IMR-90 (cell line): ENCODE data around the gene MEN1. TPM values are rescaled to one million over a fixed set of nuclear protein-coding genes. Genes with fewer than 3 reads are reported as not detected.

ENCODE experiments used
- ATAC-seq: fragments of 200-7000 bp; cut with Tn5 transposase; 2 replicates; pipeline ENCODE4 v1.9.1; 2020; ENCODE audit warnings: low read depth, mild to moderate bottlenecking, moderate library complexity
- BruUV-seq: library from RNA; stranded (reverse); fragments of 400-500 nt; replicated peaks from 2 replicates; lab custom pipeline; 2021; lab: Mats Ljungman, UMichigan
- CTCF ChIA-PET: fragments of 300-600 bp; formaldehyde crosslinking; extraction: SDS; loops from one replicate; lab custom pipeline; 2021; ENCODE audit warnings: antibody characterized with exemption; lab: Yijun Ruan, JAX
- POLR2A ChIA-PET: fragments of 300-600 bp; sonication (Branson Sonifier 250); formaldehyde crosslinking; loops from one replicate; lab custom pipeline; 2022; ENCODE audit warnings: antibody characterized with exemption; ENCODE audit not compliant: unreplicated experiment; lab: Charles Lee
- DNase-seq: peaks from one replicate; pipeline ENCODE4 v3.0.0; 2013
- H2AFZ ChIP-seq: replicated peaks from 2 replicates; pipeline ENCODE3; 2013; ENCODE audit warnings: low read length, mild to moderate bottlenecking; ENCODE audit not compliant: poor library complexity
- H2AK5ac ChIP-seq: 2 replicates; pipeline ENCODE4 v1.6.1; 2013; ENCODE audit warnings: low read depth, low read length, inconsistent platforms
- H2AK9ac ChIP-seq: replicated peaks from 2 replicates; pipeline ENCODE3; 2013; ENCODE audit warnings: mild to moderate bottlenecking, low read depth, low read length, moderate library complexity; ENCODE audit not compliant: poor library complexity
- H2BK120ac ChIP-seq: 2 replicates; pipeline ENCODE4 v1.6.1; 2013; ENCODE audit warnings: low read depth, low read length, inconsistent platforms
- H2BK15ac ChIP-seq: 3 replicates; pipeline ENCODE4 v1.6.1; 2013; ENCODE audit warnings: low read depth, low read length, inconsistent platforms
- H2BK20ac ChIP-seq: 2 replicates; pipeline ENCODE4 v1.6.1; 2013; ENCODE audit warnings: low read depth, mild to moderate bottlenecking, inconsistent platforms, low read length, moderate library complexity
- H2BK5ac ChIP-seq: 2 replicates; pipeline ENCODE4 v1.6.1; 2013; ENCODE audit warnings: mild to moderate bottlenecking, low read depth, low read length, inconsistent platforms; ENCODE audit not compliant: poor library complexity, severe bottlenecking
- H3K14ac ChIP-seq: replicated peaks from 2 replicates; pipeline ENCODE4 v1.6.1; 2013; ENCODE audit warnings: low read depth, low read length, inconsistent platforms
- H3K18ac ChIP-seq: 2 replicates; pipeline ENCODE4 v1.6.1; 2013; ENCODE audit warnings: low read depth, low read length, control low read depth
- H3K23ac ChIP-seq: 2 replicates; pipeline ENCODE4 v1.6.1; 2013; ENCODE audit warnings: low read depth, low read length, inconsistent platforms
- H3K27ac ChIP-seq: 2 replicates; pipeline ENCODE4 v1.5.1; 2013; ENCODE audit warnings: mild to moderate bottlenecking, control low read depth, low read length; ENCODE audit not compliant: insufficient read depth
- H3K27me3 ChIP-seq: 2 replicates; pipeline ENCODE4 v1.6.1; 2013; ENCODE audit warnings: low read length; ENCODE audit not compliant: control insufficient read depth, insufficient read depth
- H3K36me3 ChIP-seq: 2 replicates; pipeline ENCODE4 v1.6.1; 2013; ENCODE audit warnings: low read length, mixed read lengths; ENCODE audit not compliant: control insufficient read depth, insufficient read depth
- H3K4ac ChIP-seq: 2 replicates; pipeline ENCODE4 v1.6.1; 2013; ENCODE audit warnings: low read depth, low read length, inconsistent platforms
- H3K4me1 ChIP-seq: 2 replicates; pipeline ENCODE4 v1.6.1; 2013; ENCODE audit warnings: low read length, mixed read lengths; ENCODE audit not compliant: control insufficient read depth, insufficient read depth
- H3K4me2 ChIP-seq: 2 replicates; pipeline ENCODE4 v1.6.1; 2013; ENCODE audit warnings: low read depth, mild to moderate bottlenecking, control low read depth, low read length, moderate library complexity
- H3K4me3 ChIP-seq: 2 replicates; pipeline ENCODE4 v1.5.1; 2013; ENCODE audit warnings: low read depth, mild to moderate bottlenecking, control low read depth, low read length, moderate library complexity; ENCODE audit not compliant: insufficient read depth
- H3K56ac ChIP-seq: 2 replicates; pipeline ENCODE4 v1.6.1; 2013; ENCODE audit warnings: low read length, inconsistent platforms; ENCODE audit not compliant: insufficient read depth; ENCODE audit errors: extremely low read depth
- H3K79me1 ChIP-seq, 2 experiments: 2 replicates each; pipeline ENCODE4 v1.6.1; 2013; ENCODE audit warnings: low read length in 2 of 2, inconsistent platforms in 1 of 2, low read depth in 1 of 2
- H3K9ac ChIP-seq: 2 replicates; pipeline ENCODE4 v1.6.1; 2013; ENCODE audit warnings: low read depth, low read length, control low read depth
- H3K9me1 ChIP-seq: 2 replicates; pipeline ENCODE4 v1.6.1; 2013; ENCODE audit warnings: low read length, inconsistent platforms; ENCODE audit not compliant: insufficient read depth
- H3K9me3 ChIP-seq: 2 replicates; pipeline ENCODE4 v1.6.1; 2013; ENCODE audit warnings: low read length; ENCODE audit not compliant: control insufficient read depth, insufficient read depth
- H4K20me1 ChIP-seq: 2 replicates; pipeline ENCODE4 v1.6.1; 2013; ENCODE audit warnings: low read length, inconsistent platforms; ENCODE audit not compliant: insufficient read depth
- H4K5ac ChIP-seq: 2 replicates; pipeline ENCODE4 v1.6.1; 2013; ENCODE audit warnings: mild to moderate bottlenecking, low read depth, low read length, control low read depth
- H4K8ac ChIP-seq, 2 experiments: 2 replicates each; pipeline ENCODE4 v1.6.1; 2013; ENCODE audit warnings: low read depth in 2 of 2, low read length in 2 of 2, control low read depth in 1 of 2, inconsistent platforms in 1 of 2
- H4K91ac ChIP-seq: 2 replicates; pipeline ENCODE4 v1.6.1; 2013; ENCODE audit warnings: low read depth, low read length, inconsistent platforms; ENCODE audit not compliant: insufficient read depth
- BHLHE40 ChIP-seq: fragments of 150-350 bp; IDR thresholded peaks from 2 replicates; pipeline ENCODE4 v1.6.1; 2016; ENCODE audit warnings: mild to moderate bottlenecking, low read depth, low read length
- CHD1 ChIP-seq: IDR thresholded peaks from 2 replicates; pipeline ENCODE4 v1.6.1; 2012; ENCODE audit warnings: low read depth, low read length, improper control_type of control experiment
- CTCF ChIP-seq: conservative IDR thresholded peaks from 2 replicates; pipeline ENCODE4 v1.5.1; 2012; ENCODE audit warnings: mild to moderate bottlenecking, low read depth, low read length, improper control_type of control experiment
- ELK1 ChIP-seq: fragments of 150-350 bp; IDR thresholded peaks from 2 replicates; pipeline ENCODE4 v1.6.1; 2016; ENCODE audit warnings: low read depth, mild to moderate bottlenecking, low read length, moderate library complexity, borderline replicate concordance
- FOS ChIP-seq: fragments of 150-350 bp; IDR thresholded peaks from 2 replicates; pipeline ENCODE4 v1.6.1; 2016; ENCODE audit warnings: low read depth, low read length
- MAFK ChIP-seq: IDR thresholded peaks from 2 replicates; pipeline ENCODE4 v1.6.1; 2012; ENCODE audit warnings: low read depth, low read length, improper control_type of control experiment
- MAZ ChIP-seq: IDR thresholded peaks from 2 replicates; pipeline ENCODE4 v1.6.1; 2012; ENCODE audit warnings: low read depth, mild to moderate bottlenecking, low read length, improper control_type of control experiment, moderate library complexity, borderline replicate concordance
- NFE2L2 ChIP-seq: fragments of 150-350 bp; IDR thresholded peaks from 2 replicates; pipeline ENCODE4 v1.6.1; 2016; ENCODE audit warnings: low read depth, mild to moderate bottlenecking, low read length
- RCOR1 ChIP-seq: IDR thresholded peaks from 2 replicates; pipeline ENCODE4 v1.6.1; 2012; ENCODE audit warnings: mild to moderate bottlenecking, low read length, improper control_type of control experiment; ENCODE audit not compliant: insufficient replicate concordance
- SMC3 ChIP-seq: fragments of 150-350 bp; IDR thresholded peaks from 2 replicates; pipeline ENCODE4 v1.6.1; 2016; ENCODE audit warnings: low read depth, mild to moderate bottlenecking, antibody characterized with exemption, low read length, moderate library complexity
- WGBS, 2 experiments: methylation state at CpG; one replicate each; pipeline versions ENCODE4 v1.1.5 to v1.1.7; 2013; ENCODE audit warnings: missing lambda C conversion rate in 2 of 2; ENCODE audit not compliant: insufficient read length in 1 of 2; ENCODE audit errors: extremely low coverage in 2 of 2; 5-methylcytosine and 5-hydroxymethylcytosine counted together
- dilution Hi-C: fragments of 300-500 bp; cut with HindIII; formaldehyde crosslinking; loops from one replicate; pipeline ENCODE4 v1.14.3; 2018; ENCODE audit warnings: low sequenced_read_pairs; ENCODE audit not compliant: unreplicated experiment
- in situ Hi-C: fragments of 300-500 bp; cut with MboI; formaldehyde crosslinking; loops from 3 replicates; pipeline ENCODE4 v1.14.3; 2019; ENCODE audit warnings: low sequenced_read_pairs, inconsistent platforms, mixed read lengths
- intact Hi-C: fragments of 100-400 bp; cut with micrococcal nuclease; formaldehyde crosslinking; loops from 2 replicates; pipeline ENCODE4 v1.10.0; 2022
- polyA plus RNA-seq, 3 experiments: library from polyadenylated mRNA; depleted of rRNA; stranded (reverse); fragments of >200 nt; gene quantifications; 2 replicates each; pipeline ENCODE4 v1.2.3, GENCODE V29; 2012; ENCODE audit warnings: low replicate concordance in 1 of 3
- total RNA-seq: library from RNA; depleted of rRNA; stranded (reverse); fragments of >200 nt; gene quantifications from 2 replicates; pipeline ENCODE4 v1.2.3, GENCODE V29; 2012

The MEN1 gene
- total and polyA plus RNA-seq, 2 of the 4 experiments (the other 2 are of a cell fraction): 8.8 to 35.7 TPM

GRCh38 chr11:64858467-64859263 lies 48.3 kb upstream of the MEN1 start:
- Histone ChIP-seq H3K18ac (no peak overlapping the region), H2BK120ac (no peak overlapping the region), H3K23ac (no peak overlapping the region), H2BK15ac (no peak overlapping the region), H3K4me3 (no peak overlapping the region), H4K5ac (no peak overlapping the region), H4K91ac (no peak overlapping the region), H3K9me1 (peaks cover 38% of the 10 kb centered on the region), H2BK5ac (no peak overlapping the region), H2AFZ (no peak overlapping the region), H3K56ac (no peak overlapping the region), H2BK20ac (no peak overlapping the region), H4K8ac (no peak overlapping the region), H3K36me3 (peaks cover 48% of the 10 kb centered on the region), H3K4me2 (no peak overlapping the region), H3K14ac (no peak overlapping the region), H3K79me1 (peaks cover 31 to 86% of the 10 kb centered on the region in 2 experiments), H3K27ac (no peak overlapping the region), H4K20me1 (peaks cover 21% of the 10 kb centered on the region), H3K9me3 (no peaks in the 10 kb centered on the region), H2AK9ac (no peak overlapping the region), H2AK5ac (peak overlapping the region; percentile 11; the same call in 1 of the 2 replicates), H3K4ac (peak overlapping the region; percentile 4; the same call in 1 of the 2 replicates), H3K27me3 (no peaks in the 10 kb centered on the region), H3K4me1 (peaks cover 40% of the 10 kb centered on the region), H3K9ac (no peak overlapping the region)
- TF ChIP-seq RCOR1 (no peak), ELK1 (no peak), BHLHE40 (no peak), CTCF (no peak), NFE2L2 (no peak), CHD1 (no peak), MAZ (no peak), FOS (no peak), SMC3 (no peak), MAFK (no peak)
- ChIA-PET POLR2A (no interaction called here), CTCF (no interaction called here)
- ATAC-seq (no peak), DNase-seq (no peak)
- WGBS, 2 experiments: 73% methylated on average over 11 of the region's 19 CpGs; no CpG with 5 or more reads in 1 of the 2 experiments
- intact Hi-C loops (no loop called here), in situ Hi-C loops (no loop called here), dilution Hi-C loops (no loop called here)
- no TSS peak for BruUV-seq
